K562 (cell line): ENCODE data around the gene MYO10. TPM values are rescaled to one million over a fixed set of nuclear protein-coding genes. Genes with fewer than 3 reads are reported as not detected.

Source experiments
- ATAC-seq: fragments of 200-7000 bp; cut with Tn5 transposase; 3 replicates; pipeline ENCODE4 v1.9.1; 2020; ENCODE audit warnings: moderate library complexity
- BruUV-seq: library from RNA; stranded (reverse); fragments of 400-500 nt; replicated peaks from 2 replicates; lab custom pipeline; 2021; lab: Mats Ljungman, UMichigan
- CTCF ChIA-PET: fragments of 300-600 bp; formaldehyde crosslinking; extraction: SDS; loops from one replicate; lab custom pipeline; 2021; ENCODE audit warnings: low intra/inter-chr PET ratio; lab: Yijun Ruan, JAX
- POLR2A ChIA-PET: fragments of 300-600, 350-650 bp; sonication (Branson Sonifier 250); formaldehyde crosslinking; extraction: SDS; loops from one replicate; lab custom pipeline; 2021; ENCODE audit warnings: antibody characterized with exemption, inconsistent platforms; lab: Yijun Ruan, JAX
- DNase-seq, 4 experiments: peaks; one replicate each; pipeline versions ENCODE4 v3.0.0 to v3.0.0-alpha.2; 2011 to 2018; ENCODE audit warnings: low spot score in 3 of 4, mixed read lengths in 3 of 4; ENCODE audit errors: extremely low read depth in 1 of 4
- FAIRE-seq: peaks from 2 replicates; lab custom pipeline; 2011; peaks lifted over from hg19 to GRCh38; lab: Jason Lieb, UNC
- H2AFZ ChIP-seq: 2 replicates; pipeline ENCODE4 v1.6.0; 2011; ENCODE audit warnings: low read depth, low read length, control low read depth, inconsistent platforms
- H3K27ac ChIP-seq: fragments of 200-600 bp; 3 replicates; pipeline ENCODE4 v1.8.0; 2011; ENCODE audit warnings: low read depth, mild to moderate bottlenecking, control low read depth, inconsistent platforms, low read length, moderate library complexity, mixed read lengths; ENCODE audit errors: extremely low read depth
- H3K27me3 ChIP-seq, 2 experiments: fragments of 300-600 bp in 1 of 2; 2 replicates in 1 of 2; 3 replicates in 1 of 2; pipeline versions ENCODE4 v1.6.0 to v1.8.0; 2011; ENCODE audit warnings: inconsistent platforms in 2 of 2, low read length in 2 of 2, mild to moderate bottlenecking in 1 of 2, mixed read lengths in 1 of 2, moderate library complexity in 1 of 2; ENCODE audit not compliant: control insufficient read depth in 2 of 2, insufficient read depth in 2 of 2
- H3K36me3 ChIP-seq: fragments of 300-600 bp; 3 replicates; pipeline ENCODE4 v1.8.0; 2011; ENCODE audit warnings: mild to moderate bottlenecking, low read length, inconsistent platforms; ENCODE audit not compliant: control insufficient read depth, insufficient read depth
- H3K4me1 ChIP-seq, 2 experiments: fragments of 200-600 bp in 1 of 2; replicated peaks in 1 of 2; 2 replicates in 1 of 2; 3 replicates in 1 of 2; pipeline versions ENCODE4 v1.5.1 to v1.8.0; 2011; ENCODE audit warnings: inconsistent platforms in 2 of 2, low read length in 2 of 2, mild to moderate bottlenecking in 1 of 2, mixed read lengths in 1 of 2, moderate library complexity in 1 of 2; ENCODE audit not compliant: control insufficient read depth in 2 of 2, insufficient read depth in 2 of 2
- H3K4me2 ChIP-seq: 2 replicates; pipeline ENCODE4 v1.6.1; 2011; ENCODE audit warnings: low read length, control low read depth, inconsistent platforms, mixed read lengths; ENCODE audit not compliant: insufficient read depth
- H3K4me3 ChIP-seq: fragments of 200-600 bp; sonication (generic), shearing (Covaris generic); 2 replicates; pipeline ENCODE4 v1.5.1; 2016; ENCODE audit warnings: control low read depth, inconsistent platforms
- H3K79me2 ChIP-seq: fragments of 200-600 bp; 3 replicates; pipeline ENCODE4 v1.8.0; 2011; ENCODE audit warnings: low read length, inconsistent platforms; ENCODE audit not compliant: control insufficient read depth, insufficient read depth
- H3K9ac ChIP-seq, 2 experiments: 2 replicates each; pipeline versions ENCODE4 v1.6.0 to v1.6.1; 2011; ENCODE audit warnings: low read depth in 2 of 2, low read length in 2 of 2, control low read depth in 1 of 2, inconsistent platforms in 1 of 2, mild to moderate bottlenecking in 1 of 2, mixed read lengths in 1 of 2; ENCODE audit not compliant: insufficient read depth in 1 of 2
- H3K9me1 ChIP-seq: one replicate; pipeline ENCODE4 v1.6.0; 2011; ENCODE audit warnings: inconsistent platforms, mild to moderate bottlenecking, low read length, moderate library complexity; ENCODE audit not compliant: control insufficient read depth, insufficient read depth
- H3K9me3 ChIP-seq: replicated peaks from 2 replicates; pipeline ENCODE4 v1.5.1; 2011; ENCODE audit warnings: low read depth, low read length, inconsistent platforms; ENCODE audit not compliant: control insufficient read depth, insufficient read depth
- H4K20me1 ChIP-seq: replicated peaks from 2 replicates; pipeline ENCODE4 v1.6.1; 2011; ENCODE audit warnings: low read length, inconsistent platforms, mixed read lengths; ENCODE audit not compliant: control insufficient read depth, insufficient read depth
- KLF6 ChIP-seq: fragments of 250-450 bp; sonication (Bioruptor Pico); IDR thresholded peaks from 2 replicates; pipeline ENCODE4 v1.4.0; 2020; ENCODE audit warnings: mild to moderate bottlenecking, moderate library complexity, borderline replicate concordance
- MAFG ChIP-seq: fragments of 450-650 bp; conservative IDR thresholded peaks from 2 replicates; pipeline ENCODE4 v1.6.1; 2016; ENCODE audit warnings: missing genetic modification characterization, missing compliant biosample characterization
- MAX ChIP-seq: sonication (generic); formaldehyde crosslinking; IDR thresholded peaks from 2 replicates; pipeline ENCODE4 v1.9.0; 2022; ENCODE audit warnings: mild to moderate bottlenecking, missing genetic modification reagents
- ZNF384 ChIP-seq: IDR thresholded peaks from 2 replicates; pipeline ENCODE4 v1.6.1; 2012; ENCODE audit warnings: low read depth, low read length, improper control_type of control experiment
- WGBS: fragments of 100-300 bp; shearing (Covaris generic); methylation state at CpG from one replicate; pipeline ENCODE4 v1.1.6; 2016; ENCODE audit warnings: low coverage, mixed read lengths; ENCODE audit not compliant: insufficient coverage; ENCODE audit errors: missing lambda C conversion rate; 5-methylcytosine and 5-hydroxymethylcytosine counted together
- in situ Hi-C: fragments of 300-500 bp; cut with MboI; formaldehyde crosslinking; loops from 4 replicates; pipeline ENCODE4 v1.15.0; 2018; ENCODE audit warnings: inconsistent platforms, mixed read lengths
- intact Hi-C: fragments of 100-400 bp; cut with micrococcal nuclease; formaldehyde crosslinking; loops from 2 replicates; pipeline ENCODE4 v1.14.2; 2022
- polyA plus RNA-seq, 8 experiments: library from polyadenylated mRNA; depleted of rRNA in 4 of 8; stranded (reverse) in 5 of 8; unstranded in 3 of 8; fragments of >200 nt; fragmentation: Nextera tagmentation in 2 of 8; fragmentation: Illumina TruSeq in 1 of 8; extraction: Ambion mirVana in 2 of 8; extraction: Trizol in 1 of 8; gene quantifications; 2 replicates each; pipeline versions ENCODE4 v1.2.1 to v1.2.3, GENCODE V29; 2011 to 2014; ENCODE audit warnings: inconsistent platforms in 1 of 8, missing spikeins in 1 of 8
- total RNA-seq, 7 experiments: library from RNA; depleted of rRNA in 6 of 7; stranded (reverse); fragments of >200 nt in 6 of 7; fragmentation: Illumina TruSeq in 2 of 7; extraction: Trizol in 2 of 7; gene quantifications; 2 replicates each; pipeline versions ENCODE4 v1.2.1 to v1.2.3, GENCODE V29; 2011 to 2021; ENCODE audit warnings: low replicate concordance in 1 of 7

MYO10 gene
- total and polyA plus RNA-seq, 9 of the 15 experiments (the other 6 are each of a cell fraction or from before 2014, with no cell fraction given), result 0.04 to 0.24 TPM; not detected in 7

- no peak for TF ChIP-seq KLF6 (CRISPR knock-in tag)
Measured at GRCh38 chr5:16897800-16898199, 38.3 kb downstream of the MYO10 start (continued).

- no TSS peak for BruUV-seq
- POLR2A ChIA-PET, result no interaction called here
- no peaks in the 10 kb centered on the region for H3K79me2 ChIP-seq
- peaks cover 8 to 18% of the 10 kb centered on the region in 2 experiments; a peak in 3 of 5 replicates for H3K27me3 ChIP-seq
- ATAC-seq (no peak), FAIRE-seq (no peak), DNase-seq (peak in 1 of 4 experiments; percentile 3)
- no peaks in the 10 kb centered on the region for H4K20me1 ChIP-seq
- H3K9me1 ChIP-seq, result no peaks in the 10 kb centered on the region
- H3K4me2 ChIP-seq, result no peak overlapping the region
- no peaks in the 10 kb centered on the region for H3K9me3 ChIP-seq
- no peak overlapping the region for H3K27ac ChIP-seq
- intact Hi-C loops, result no loop called here
- no peak overlapping the region for H3K9ac ChIP-seq
- WGBS, result 4% methylated on average over 5 of the region's 7 CpGs
- no peak for TF ChIP-seq MAX (CRISPR knock-in tag)
- TF ChIP-seq ZNF384, result peak; percentile 57; the same call in 1 of the 2 replicates
- 0 out of 2 replicates have a peak, but pooled peaks have one; percentile 29 for TF ChIP-seq MAFG
- CTCF ChIA-PET, result no interaction called here
- H2AFZ ChIP-seq, result no peak overlapping the region
- no peak overlapping the region for H3K4me3 ChIP-seq
- in situ Hi-C loops, result no loop called here
- no peaks in the 10 kb centered on the region for H3K36me3 ChIP-seq
- peaks cover 0 to 7% of the 10 kb centered on the region in 2 experiments; a peak in 2 of 5 replicates for H3K4me1 ChIP-seq
Measured at GRCh38 chr5:16897284-16897704, 38.8 kb downstream of the MYO10 start.
